ENCODE results near the gene FAM171A1.
"Not testable (repeated sequence)": the region's sequence is repeated elsewhere in the genome, so short reads cannot be mapped to it uniquely, and the experiment has no call there.

FAM171A1 gene

GRCh38 chr10:15236340-15236739, 134.7 kb downstream of the FAM171A1 start:
- no peak for DNase-seq

- no peak for DNase-seq
These were observed 138.8 kb downstream of the FAM171A1 start for GRCh38 chr10:15232279-15232678.

GRCh38 chr10:15231426-15231825, 139.7 kb downstream of the FAM171A1 start:
- no peak for DNase-seq

- no peak for DNase-seq
These were observed 140.8 kb downstream of the FAM171A1 start for GRCh38 chr10:15230257-15230656.

GRCh38 chr10:15229268-15229667, 141.8 kb downstream of the FAM171A1 start:
- DNase-seq = no peak

DNA sequence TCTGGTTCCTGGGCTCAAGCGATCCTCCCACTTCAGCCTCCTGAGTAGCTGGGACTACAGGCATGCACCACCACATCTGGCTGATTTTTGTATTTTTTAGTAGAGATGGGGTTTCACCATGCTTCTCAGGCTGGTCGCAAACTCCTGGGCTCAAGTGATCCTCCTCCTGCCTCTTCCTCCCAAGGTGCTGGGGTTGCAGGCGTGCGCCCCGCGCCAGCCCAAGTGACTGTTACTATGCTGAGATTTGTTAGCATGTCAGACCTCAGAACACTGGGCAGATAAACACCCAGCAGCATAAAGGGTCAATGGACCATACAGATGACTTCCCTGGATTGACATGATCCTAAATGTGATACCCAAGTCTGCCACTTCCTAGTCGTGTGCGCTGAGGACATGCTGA, 142.7 kb downstream of the FAM171A1 start:
- no peak for DNase-seq

GRCh38 chr10:15227611-15228372, 143.3 kb downstream of the FAM171A1 start:
- no peak for DNase-seq

- no peak for DNase-seq
These were observed 145.6 kb downstream of the FAM171A1 start for GRCh38 chr10:15225511-15225910.

- no peak for DNase-seq
These were observed 146.1 kb downstream of the FAM171A1 start for GRCh38 chr10:15224948-15225347.

DNA sequence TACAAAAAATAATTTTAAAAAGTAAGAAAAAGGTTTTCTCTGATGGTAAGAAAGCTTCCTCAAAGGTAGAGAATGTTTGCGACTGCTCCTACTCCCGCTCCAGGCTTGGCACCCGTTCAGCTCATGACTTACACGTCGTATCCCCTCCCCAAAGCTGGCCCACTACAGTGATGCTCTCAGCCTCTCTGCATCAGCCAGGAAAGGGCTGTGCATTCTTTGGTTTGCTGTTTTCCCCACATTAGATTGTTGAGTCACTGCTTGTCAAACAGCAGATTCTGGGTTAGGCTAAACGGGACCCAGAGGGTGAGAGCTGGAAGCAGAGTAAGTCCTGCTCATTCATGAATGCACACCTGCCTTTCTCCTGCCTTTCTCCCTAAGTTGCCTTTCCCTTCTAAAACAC, 147.9 kb downstream of the FAM171A1 start:
- no peak for DNase-seq

DNA sequence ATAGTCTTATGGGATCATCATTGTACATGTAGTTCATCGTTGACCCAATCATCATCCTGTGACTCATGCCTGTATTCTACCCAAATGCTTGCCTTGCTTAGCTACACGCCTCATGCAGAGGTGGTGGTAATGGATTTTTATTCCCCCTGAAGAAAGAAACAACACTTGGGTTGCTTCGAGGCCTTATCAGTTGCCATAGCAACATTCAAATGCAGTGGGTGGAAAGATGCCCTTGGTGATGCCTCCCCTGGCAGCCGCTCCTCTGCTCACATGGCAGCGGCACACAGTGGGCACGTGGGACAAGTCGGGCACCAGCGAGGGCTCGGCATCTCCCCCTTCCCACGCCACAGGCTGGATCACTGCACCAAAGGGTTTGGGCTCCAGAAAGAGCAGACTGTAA, 148.6 kb downstream of the FAM171A1 start:
- DNase-seq = no peak

- no peak for DNase-seq
These were observed 150.6 kb downstream of the FAM171A1 start for GRCh38 chr10:15220445-15220844.

GRCh38 chr10:15216700-15217099, 154.4 kb downstream of the FAM171A1 start:
- DNase-seq = no peak

GRCh38 chr10:15214237-15214636, 156.9 kb downstream of the FAM171A1 start:
- DNase-seq = no peak

GRCh38 chr10:15213461-15213861, 157.6 kb downstream of the FAM171A1 start:
- DNase-seq = no peak

- no peak for DNase-seq
These were observed 159.6 kb downstream of the FAM171A1 start for GRCh38 chr10:15211464-15211979.

DNA sequence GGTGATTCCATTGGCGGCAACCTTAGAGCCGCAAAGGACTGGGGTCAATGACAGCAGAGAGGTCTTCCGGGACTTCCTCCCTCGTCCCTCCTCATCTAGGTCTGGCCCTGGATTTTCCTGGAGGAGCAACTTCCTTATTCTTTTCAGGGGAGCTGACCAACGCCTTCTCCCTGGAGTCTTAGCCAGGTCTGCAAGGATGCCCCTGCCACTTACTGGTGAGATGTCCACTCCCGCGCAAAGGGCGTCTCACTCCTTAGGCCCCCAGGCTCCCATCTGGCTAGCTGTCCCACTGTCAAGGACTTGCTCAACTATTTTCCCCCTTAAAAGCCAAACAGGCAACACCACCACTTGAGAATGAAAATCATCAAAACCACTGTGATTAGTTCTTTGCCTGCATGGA, 160.6 kb downstream of the FAM171A1 start:
- DNase-seq = no peak

- peak; percentile 79 for DNase-seq
These were observed 161.1 kb downstream of the FAM171A1 start for GRCh38 chr10:15209827-15210509.

DNA sequence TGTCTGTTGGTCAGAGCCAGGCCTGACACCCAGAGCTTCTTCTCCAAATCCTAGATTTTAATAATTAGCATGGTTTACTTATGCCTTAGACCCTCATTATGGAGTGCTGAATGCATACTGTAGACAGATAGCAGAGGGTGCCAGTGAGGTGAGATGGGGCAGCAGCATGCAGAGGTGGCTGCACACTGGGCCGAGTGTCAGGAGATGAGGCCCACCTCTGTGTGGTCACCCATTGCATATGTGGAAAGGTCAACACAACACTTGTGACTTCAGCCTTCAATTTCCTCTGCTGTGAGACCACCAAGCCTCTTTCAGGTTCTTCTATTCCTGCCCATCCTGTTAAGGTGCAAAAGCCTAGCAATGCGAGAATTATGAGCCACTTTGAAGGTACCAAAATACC, 162.9 kb downstream of the FAM171A1 start:
- no peak for DNase-seq

- DNase-seq = not testable (repeated sequence)
These were observed 163.7 kb downstream of the FAM171A1 start for GRCh38 chr10:15207410-15207809.

- DNase-seq = no peak
These were observed 168.4 kb downstream of the FAM171A1 start for GRCh38 chr10:15202639-15203038.

DNA sequence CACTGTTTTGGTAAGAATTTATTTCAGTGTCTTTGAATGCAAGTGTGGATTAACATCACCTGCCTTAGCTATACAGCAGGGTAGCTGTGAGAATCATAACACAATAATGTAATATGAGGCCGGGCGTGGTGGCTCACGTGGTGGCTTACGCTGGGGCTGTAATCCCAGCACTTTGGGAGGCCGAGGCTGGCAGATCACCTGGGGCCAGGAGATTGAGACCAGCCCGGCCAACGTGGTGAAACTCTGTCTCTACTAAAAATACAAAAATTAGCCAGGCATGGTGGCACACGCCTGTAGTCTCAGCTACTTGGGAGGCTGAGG, 168.8 kb downstream of the FAM171A1 start:
- DNase-seq = not testable (repeated sequence)

GRCh38 chr10:15201589-15202300, 169.3 kb downstream of the FAM171A1 start:
- no peak for DNase-seq

- no peak for DNase-seq
These were observed 170.5 kb downstream of the FAM171A1 start for GRCh38 chr10:15200626-15201025.
